Spleen (tissue), 11 donors: Measurements from ENCODE around the gene QSOX1. TPM values are rescaled to one million over a fixed set of nuclear protein-coding genes. Genes with fewer than 3 reads are reported as not detected.

Experiments used
- DNase-seq: peaks from one replicate; pipeline ENCODE4 v3.0.0-alpha.2; 2020
- H3K27ac ChIP-seq, 8 donors: fragments of 200-600 bp; sonication (generic) in 7 of 8; 1 replicate in 4 of 8; 2 replicates in 4 of 8; pipeline versions ENCODE4 v1.5.0 to v1.8.0; 2016 to 2021; ENCODE audit warnings: inconsistent platforms in 4 of 8, mild to moderate bottlenecking in 4 of 8, moderate library complexity in 1 of 8
- H3K27me3 ChIP-seq, 7 donors: fragments of 200-600 bp; sonication (generic) in 6 of 7; replicated peaks in 1 of 7; 1 replicate in 4 of 7; 2 replicates in 3 of 7; pipeline versions ENCODE4 v1.5.0 to v1.8.0; 2016 to 2021; ENCODE audit warnings: inconsistent platforms in 3 of 7, mild to moderate bottlenecking in 1 of 7
- H3K36me3 ChIP-seq, 6 donors: fragments of 200-600 bp; sonication (generic) in 5 of 6; 1 replicate in 4 of 6; 2 replicates in 2 of 6; pipeline versions ENCODE4 v1.5.0 to v1.8.0; 2016 to 2021; ENCODE audit warnings: inconsistent platforms in 2 of 6
- H3K4me1 ChIP-seq, 6 donors: fragments of 200-600 bp; sonication (generic) in 5 of 6; 1 replicate in 3 of 6; 2 replicates in 3 of 6; pipeline versions ENCODE4 v1.5.0 to v1.8.0; 2016 to 2021; ENCODE audit warnings: inconsistent platforms in 3 of 6
- H3K4me3 ChIP-seq, 8 donors: fragments of 200-600 bp; sonication (generic) in 7 of 8; 1 replicate in 4 of 8; 2 replicates in 4 of 8; pipeline versions ENCODE4 v1.5.0 to v1.8.0; 2016 to 2021; ENCODE audit warnings: inconsistent platforms in 4 of 8, mild to moderate bottlenecking in 4 of 8, moderate library complexity in 2 of 8
- H3K9me3 ChIP-seq, 8 donors: fragments of 200-600 bp; sonication (generic) in 7 of 8; 1 replicate in 4 of 8; 2 replicates in 4 of 8; pipeline versions ENCODE4 v1.5.0 to v1.8.0; 2016 to 2021; ENCODE audit warnings: inconsistent platforms in 4 of 8
- POLR2A ChIP-seq, 3 donors: fragments of 450-650 bp; IDR thresholded peaks; one replicate each; pipeline ENCODE4 v1.5.1; 2017; ENCODE audit warnings: antibody characterized with exemption in 3 of 3, mild to moderate bottlenecking in 1 of 3
- POLR2AphosphoS5 ChIP-seq, 3 donors: sonication (generic); formaldehyde crosslinking; IDR thresholded peaks; one replicate each; pipeline ENCODE4 v1.5.1; 2017; ENCODE audit warnings: antibody characterized with exemption in 3 of 3
- WGBS, 5 donors: extraction: QIAGEN DNeasy Blood & Tissue Kit in 3 of 5; methylation state at CpG; one replicate each; pipeline versions ENCODE4 v1.1.5 to v1.1.7; 2013 to 2018; 5-methylcytosine and 5-hydroxymethylcytosine counted together
- intact Hi-C: fragments of 100-400 bp; cut with DNase I; formaldehyde crosslinking; loops from one replicate; pipeline ENCODE4 v1.15.0; 2023; ENCODE audit warnings: low total_unique reads
- polyA plus RNA-seq, 3 donors: library from polyadenylated mRNA; stranded (reverse); fragments of 200-250 nt; gene quantifications; one replicate each; pipeline ENCODE4 v1.2.1, GENCODE V29; 2013
- total RNA-seq, 7 donors: library from RNA; depleted of rRNA in 3 of 7; stranded (reverse); fragments of >200 nt in 3 of 7; fragmentation: NEBNext Ultra II Directional in 4 of 7; extraction: Animal tissue kit (Norgen Biotek cat#: 25700) in 4 of 7; gene quantifications; one replicate each; pipeline versions ENCODE4 v1.1.0 to v1.2.1, GENCODE V29; 2016 to 2021
- TF ChIP-seq, protein P1 (sequence below), 11 experiments: fragments of 200-600 bp in 7 of 11; fragments of 450-650 bp in 4 of 11; sonication (generic) in 4 of 11; IDR thresholded peaks in 8 of 11; conservative IDR thresholded peaks in 3 of 11; 1 replicate in 7 of 11; 2 replicates in 4 of 11; pipeline versions ENCODE4 v1.4.0 to v1.8.0; 2016 to 2021; ENCODE audit warnings: antibody characterized with exemption in 11 of 11, inconsistent platforms in 4 of 11, mild to moderate bottlenecking in 1 of 11
- donor health status: healthy with polysubstance abuse.
- donor health status: DM: no; HTN: no; CAD: no; lungs with moderate emphysema.
- donor health status: DM: no; HTN: no; CAD: no.
- donor health status: Bipolar disorder and iron deficiency.
- donor health status: healthy.
- donor health status: DM: no; HTN: no; CAD: no.
- donor health status: DM: yes; HTN: yes; CAD: no.

The QSOX1 gene
- total and polyA plus RNA-seq, 10 donors, result 35.2 to 78.9 (median 56.5) TPM

DNA sequence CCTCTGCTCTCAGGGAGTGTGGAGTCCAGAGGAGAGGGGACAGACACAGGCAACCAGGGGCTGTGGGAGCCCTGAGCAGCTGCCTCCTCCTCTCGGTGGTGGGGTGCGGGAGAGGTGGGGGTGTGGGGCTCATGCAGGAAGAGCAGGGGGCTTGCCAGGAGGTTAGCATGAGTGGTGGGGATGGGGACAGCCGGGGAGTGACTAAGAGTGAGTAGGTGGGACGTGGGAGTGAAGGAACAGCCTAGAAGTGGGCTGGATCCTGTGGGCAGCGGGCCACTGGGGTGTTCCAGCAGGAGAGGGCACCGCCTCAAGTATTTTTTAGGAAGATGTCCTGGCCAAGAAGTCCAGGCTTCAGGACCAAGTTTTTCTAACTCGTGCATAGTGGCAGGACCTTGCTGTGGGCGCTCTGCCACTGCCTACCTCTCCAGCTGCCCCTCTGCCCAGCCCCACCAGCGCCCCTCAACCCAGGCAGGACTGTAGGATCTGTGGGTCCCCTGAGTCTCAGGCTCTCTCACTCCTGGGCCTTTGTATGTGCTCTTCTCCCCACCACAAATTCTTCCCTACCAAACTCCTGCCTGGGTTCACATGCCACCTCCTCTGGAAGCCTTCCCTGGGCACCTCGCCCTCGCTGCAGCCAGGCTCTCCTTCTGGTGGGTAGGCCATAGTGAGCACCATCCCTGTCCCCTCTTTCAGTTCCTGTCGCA, 56.6 kb downstream of the QSOX1 start:
- WGBS, 5 donors, result 75 to 95% (median 89%) methylated on average over 12 of the region's 12 CpGs

DNA sequence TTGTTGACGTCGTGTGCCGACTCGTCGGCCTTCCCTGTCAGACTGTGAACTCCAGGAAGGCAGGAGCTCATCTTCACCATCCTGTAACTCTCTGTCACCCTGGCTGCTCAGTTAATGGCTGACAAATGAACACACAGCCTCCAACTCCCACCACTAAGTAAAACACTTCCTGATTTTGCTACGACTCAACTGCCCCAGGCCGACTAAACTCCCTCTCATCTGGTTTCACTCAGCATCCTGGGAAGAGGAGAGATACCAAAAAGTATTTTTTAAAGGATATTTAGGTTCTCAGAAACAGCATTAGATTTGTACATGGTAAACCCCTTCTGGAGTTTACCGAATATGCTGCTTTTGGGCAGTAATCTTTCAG, 57.2 kb downstream of the QSOX1 start:
- Histone ChIP-seq H3K4me1 (peaks cover 0 to 5% (median 2%) of the 10 kb centered on the region in 6 donors), H3K9me3 (no peaks in the 10 kb centered on the region), H3K36me3 (no peaks in the 10 kb centered on the region), H3K4me3 (no peak overlapping the region), H3K27me3 (peaks cover 0 to 11% (median 0%) of the 10 kb centered on the region in 7 donors), H3K27ac (no peak overlapping the region)
- no peak for DNase-seq
- WGBS, 5 donors, result 65 to 85% (median 74%) methylated on average over 8 of the region's 8 CpGs
- no peak for TF ChIP-seq POLR2AphosphoS5 (IDR thresholded peaks at IDR 0.05)
- TF ChIP-seq POLR2A (IDR thresholded peaks at IDR 0.05), result no peak
- TF ChIP-seq, protein P1, sequence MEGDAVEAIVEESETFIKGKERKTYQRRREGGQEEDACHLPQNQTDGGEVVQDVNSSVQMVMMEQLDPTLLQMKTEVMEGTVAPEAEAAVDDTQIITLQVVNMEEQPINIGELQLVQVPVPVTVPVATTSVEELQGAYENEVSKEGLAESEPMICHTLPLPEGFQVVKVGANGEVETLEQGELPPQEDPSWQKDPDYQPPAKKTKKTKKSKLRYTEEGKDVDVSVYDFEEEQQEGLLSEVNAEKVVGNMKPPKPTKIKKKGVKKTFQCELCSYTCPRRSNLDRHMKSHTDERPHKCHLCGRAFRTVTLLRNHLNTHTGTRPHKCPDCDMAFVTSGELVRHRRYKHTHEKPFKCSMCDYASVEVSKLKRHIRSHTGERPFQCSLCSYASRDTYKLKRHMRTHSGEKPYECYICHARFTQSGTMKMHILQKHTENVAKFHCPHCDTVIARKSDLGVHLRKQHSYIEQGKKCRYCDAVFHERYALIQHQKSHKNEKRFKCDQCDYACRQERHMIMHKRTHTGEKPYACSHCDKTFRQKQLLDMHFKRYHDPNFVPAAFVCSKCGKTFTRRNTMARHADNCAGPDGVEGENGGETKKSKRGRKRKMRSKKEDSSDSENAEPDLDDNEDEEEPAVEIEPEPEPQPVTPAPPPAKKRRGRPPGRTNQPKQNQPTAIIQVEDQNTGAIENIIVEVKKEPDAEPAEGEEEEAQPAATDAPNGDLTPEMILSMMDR (IDR thresholded peaks at IDR 0.05 in 8 of 11, conservative IDR thresholded peaks at IDR 0.05 in 3 of 11), result no peak
- intact Hi-C loops, result no loop called here

More for the DNA sequence above, 56.6 kb downstream of the QSOX1 start:
- H3K4me3 ChIP-seq, result no peak overlapping the region
- intact Hi-C loops, result no loop called here
- H3K27ac ChIP-seq, result no peak overlapping the region
- no peak for TF ChIP-seq POLR2A (IDR thresholded peaks at IDR 0.05)
- TF ChIP-seq, protein P1 (IDR thresholded peaks at IDR 0.05 in 8 of 11, conservative IDR thresholded peaks at IDR 0.05 in 3 of 11), result no peak
- no peak for TF ChIP-seq POLR2AphosphoS5 (IDR thresholded peaks at IDR 0.05)
- no peaks in the 10 kb centered on the region for H3K36me3 ChIP-seq
- no peaks in the 10 kb centered on the region for H3K9me3 ChIP-seq
- H3K4me1 ChIP-seq, result peaks cover 0 to 5% (median 2%) of the 10 kb centered on the region in 6 donors
- peak; percentile 46 for DNase-seq
- H3K27me3 ChIP-seq, result peaks cover 0 to 11% (median 0%) of the 10 kb centered on the region in 7 donors

DNA sequence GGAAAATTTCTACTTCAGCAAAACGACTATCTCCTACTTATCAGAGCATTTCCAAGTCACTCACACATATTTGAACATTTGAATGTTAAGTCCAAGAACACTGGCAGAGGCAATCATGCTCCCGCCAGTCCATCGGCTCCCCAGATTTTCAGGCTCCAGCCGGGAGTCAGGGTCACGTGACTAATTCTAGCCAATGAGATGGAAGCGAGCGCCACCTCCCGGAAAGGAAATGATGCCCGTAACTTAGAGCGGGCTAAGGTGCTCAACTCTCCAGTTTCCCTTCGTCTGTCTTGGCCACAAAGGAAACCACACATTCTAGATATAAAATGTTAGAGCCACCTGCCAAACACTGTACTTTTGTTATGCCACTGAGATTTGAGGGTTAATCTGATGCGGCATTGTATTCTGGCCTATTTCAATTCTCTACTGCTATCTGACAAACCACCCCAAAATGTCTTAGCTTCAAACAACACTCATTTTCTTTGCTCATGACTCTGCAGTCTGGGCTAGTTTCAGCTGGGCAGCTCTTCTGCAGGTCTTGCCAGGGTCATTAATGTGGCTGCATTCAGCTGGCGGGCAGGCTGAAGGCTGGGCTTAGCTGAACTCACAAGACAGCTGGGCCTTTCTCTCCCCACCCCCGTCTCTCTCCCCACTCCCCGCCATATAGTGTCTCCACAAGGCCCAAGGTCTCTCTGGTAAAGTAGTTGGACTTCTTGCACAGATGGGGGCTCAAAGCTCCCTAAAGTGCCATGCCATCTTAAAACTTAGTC, 58.9 kb downstream of the QSOX1 start:
- Histone ChIP-seq H3K4me1 (peaks cover 0 to 4% (median 0%) of the 10 kb centered on the region in 6 donors), H3K9me3 (no peaks in the 10 kb centered on the region), H3K4me3 (peak overlapping the region in 1 of 8 donors; percentile 43), H3K27me3 (peaks cover 0 to 11% (median 0%) of the 10 kb centered on the region in 7 donors), H3K36me3 (no peaks in the 10 kb centered on the region), H3K27ac (no peak overlapping the region)
- 56 to 67% (median 62%) methylated on average over 15 of the region's 15 CpGs for WGBS, 5 donors
- intact Hi-C loops, result no loop called here
- DNase-seq, result peak; percentile 72
- TF ChIP-seq POLR2AphosphoS5 (IDR thresholded peaks at IDR 0.05) (no peak), POLR2A (IDR thresholded peaks at IDR 0.05) (no peak)
- TF ChIP-seq, protein P1 (IDR thresholded peaks at IDR 0.05 in 8 of 11, conservative IDR thresholded peaks at IDR 0.05 in 3 of 11), result no peak
